GM12878 (cell line): ENCODE measurements around the gene MAP2K1. TPM values are rescaled to one million over a fixed set of nuclear protein-coding genes. Genes with fewer than 3 reads are reported as not detected.
A peak's percentile ranks its signal among the peaks of the same experiment; 100 is the strongest.

ENCODE experiments used
- BRCA1 ChIP-seq: IDR thresholded peaks from 2 replicates; pipeline ENCODE4 v1.6.1; 2011; ENCODE audit warnings: low read depth, low read length, improper control_type of control experiment
- CREB1 ChIP-seq: IDR thresholded peaks from 2 replicates; pipeline ENCODE4 v1.6.1; 2012; ENCODE audit warnings: low read depth, mild to moderate bottlenecking, inconsistent platforms
- EGR1 ChIP-seq, 2 experiments: IDR thresholded peaks; 1 replicate in 1 of 2; 2 replicates in 1 of 2; pipeline ENCODE4 v1.6.1; 2011 to 2012; ENCODE audit warnings: low read depth in 2 of 2, low read length in 2 of 2, borderline replicate concordance in 1 of 2, mild to moderate bottlenecking in 1 of 2, moderate library complexity in 1 of 2
- FOXK2 ChIP-seq: fragments of 450-650 bp; IDR thresholded peaks from 2 replicates; pipeline ENCODE4 v1.6.1; 2017; ENCODE audit warnings: mild to moderate bottlenecking, moderate library complexity
- HDAC6 ChIP-seq: fragments of 200-600 bp; sonication (generic); IDR thresholded peaks from one replicate; pipeline ENCODE4 v1.8.0; 2017; ENCODE audit warnings: antibody characterized with exemption; ENCODE audit not compliant: unreplicated experiment
- HDGF ChIP-seq: fragments of 450-650 bp; IDR thresholded peaks from 2 replicates; pipeline ENCODE4 v1.6.1; 2016; ENCODE audit warnings: antibody characterized with exemption
- IRF4 ChIP-seq: IDR thresholded peaks from 2 replicates; pipeline ENCODE4 v1.6.1; 2011; ENCODE audit warnings: low read depth, low read length
- JUND ChIP-seq: IDR thresholded peaks from 2 replicates; pipeline ENCODE4 v1.6.1; 2012; ENCODE audit warnings: low read depth, mild to moderate bottlenecking, low read length, improper control_type of control experiment, moderate library complexity
- KAT2A ChIP-seq: conservative IDR thresholded peaks from 2 replicates; pipeline ENCODE4 v1.6.1; 2011; ENCODE audit warnings: low read depth, low read length; ENCODE audit not compliant: control insufficient read depth
- MEF2B ChIP-seq: fragments of 450-650 bp; IDR thresholded peaks from 2 replicates; pipeline ENCODE4 v1.6.1; 2018; ENCODE audit warnings: mild to moderate bottlenecking, moderate library complexity; ENCODE audit not compliant: partially characterized antibody, poor library complexity, severe bottlenecking
- MTA2 ChIP-seq: fragments of 450-650 bp; IDR thresholded peaks from 2 replicates; pipeline ENCODE4 v1.6.1; 2016; ENCODE audit warnings: low read depth, mild to moderate bottlenecking, moderate library complexity
- MXI1 ChIP-seq: fragments of 150-350 bp; IDR thresholded peaks from 2 replicates; pipeline ENCODE4 v1.6.1; 2011; ENCODE audit warnings: low read depth, mild to moderate bottlenecking, inconsistent platforms, low read length, improper control_type of control experiment
- MYB ChIP-seq: fragments of 150-350 bp; IDR thresholded peaks from 2 replicates; pipeline ENCODE4 v1.6.1; 2014; ENCODE audit warnings: mild to moderate bottlenecking, low read depth, low read length, borderline replicate concordance
- NBN ChIP-seq: fragments of 450-650 bp; IDR thresholded peaks from 2 replicates; pipeline ENCODE4 v1.6.1; 2016
- NR2F1 ChIP-seq: fragments of 450-650 bp; conservative IDR thresholded peaks from 2 replicates; pipeline ENCODE4 v1.6.1; 2017; ENCODE audit warnings: mild to moderate bottlenecking
- POLR2AphosphoS5 ChIP-seq: IDR thresholded peaks from 2 replicates; pipeline ENCODE4 v1.6.1; 2011; ENCODE audit warnings: mild to moderate bottlenecking, low read length, inconsistent platforms
- RAD21 ChIP-seq: IDR thresholded peaks from 2 replicates; pipeline ENCODE4 v1.6.1; 2011; ENCODE audit warnings: mild to moderate bottlenecking, low read depth, low read length, moderate library complexity; ENCODE audit not compliant: insufficient read depth
- RAD51 ChIP-seq: fragments of 450-650 bp; IDR thresholded peaks from 2 replicates; pipeline ENCODE4 v1.6.1; 2016; ENCODE audit warnings: moderate library complexity, mild to moderate bottlenecking, inconsistent platforms
- RBBP5 ChIP-seq: fragments of 200-600 bp; sonication (generic); conservative IDR thresholded peaks from 2 replicates; pipeline ENCODE4 v1.6.1; 2016
- SPI1 ChIP-seq: IDR thresholded peaks from 2 replicates; pipeline ENCODE4 v1.6.1; 2011; ENCODE audit warnings: low read depth, mild to moderate bottlenecking, low read length, moderate library complexity, borderline replicate concordance; ENCODE audit not compliant: insufficient read depth
- TBL1XR1 ChIP-seq: IDR thresholded peaks from 2 replicates; pipeline ENCODE4 v1.6.1; 2012; ENCODE audit warnings: low read depth, low read length, improper control_type of control experiment
- ZNF207 ChIP-seq: fragments of 450-650 bp; IDR thresholded peaks from 2 replicates; pipeline ENCODE4 v1.6.1; 2014; ENCODE audit warnings: antibody characterized with exemption, mild to moderate bottlenecking, borderline replicate concordance
- ZNF384 ChIP-seq: IDR thresholded peaks from 2 replicates; pipeline ENCODE4 v1.6.1; 2012; ENCODE audit warnings: low read depth, mild to moderate bottlenecking, low read length, improper control_type of control experiment, borderline replicate concordance
- polyA plus RNA-seq, 11 experiments: library from polyadenylated mRNA; depleted of rRNA in 4 of 11; unstranded in 6 of 11; stranded (reverse) in 5 of 11; fragments of >200 nt; fragmentation: Nextera tagmentation in 4 of 11; fragmentation: Illumina TruSeq in 1 of 11; extraction: Ambion mirVana in 4 of 11; extraction: Trizol in 1 of 11; gene quantifications; 1 replicate in 1 of 11; 2 replicates in 10 of 11; pipeline versions ENCODE4 v1.2.1 to v1.2.3, GENCODE V29; 2011 to 2016; ENCODE audit warnings: inconsistent platforms in 2 of 11, missing spikeins in 2 of 11, low read depth in 1 of 11
- total RNA-seq, 4 experiments: library from RNA; depleted of rRNA in 3 of 4; stranded (reverse); fragments of >200 nt in 3 of 4; fragmentation: Illumina TruSeq in 1 of 4; extraction: Trizol in 1 of 4; gene quantifications; 2 replicates each; pipeline versions ENCODE4 v1.2.1 to v1.2.3, GENCODE V29; 2013 to 2021
- TF ChIP-seq, protein P1 (sequence below): IDR thresholded peaks from 2 replicates; pipeline ENCODE4 v1.6.1; 2011; ENCODE audit warnings: borderline replicate concordance, low read depth, mild to moderate bottlenecking, moderate library complexity, low read length; ENCODE audit not compliant: insufficient read depth, poor library complexity, severe bottlenecking
- TF ChIP-seq, protein P2 (sequence below): IDR thresholded peaks from 2 replicates; pipeline ENCODE4 v1.6.1; 2012; ENCODE audit warnings: low read depth, low read length, improper control_type of control experiment
- TF ChIP-seq, protein P3 (sequence below): fragments of 450-650 bp; IDR thresholded peaks from 2 replicates; pipeline ENCODE4 v1.6.1; 2018; ENCODE audit warnings: borderline replicate concordance, mild to moderate bottlenecking; ENCODE audit not compliant: partially characterized antibody
- TF ChIP-seq, protein P4 (sequence below): fragments of 450-650 bp; IDR thresholded peaks from 2 replicates; pipeline ENCODE4 v1.6.1; 2016; ENCODE audit warnings: mild to moderate bottlenecking

Gene MAP2K1
- total and polyA plus RNA-seq, 10 of the 15 experiments (the other 5 are each of a cell fraction or from before 2014, with no cell fraction given): 11.2 to 112 (median 56.6) TPM

DNA sequence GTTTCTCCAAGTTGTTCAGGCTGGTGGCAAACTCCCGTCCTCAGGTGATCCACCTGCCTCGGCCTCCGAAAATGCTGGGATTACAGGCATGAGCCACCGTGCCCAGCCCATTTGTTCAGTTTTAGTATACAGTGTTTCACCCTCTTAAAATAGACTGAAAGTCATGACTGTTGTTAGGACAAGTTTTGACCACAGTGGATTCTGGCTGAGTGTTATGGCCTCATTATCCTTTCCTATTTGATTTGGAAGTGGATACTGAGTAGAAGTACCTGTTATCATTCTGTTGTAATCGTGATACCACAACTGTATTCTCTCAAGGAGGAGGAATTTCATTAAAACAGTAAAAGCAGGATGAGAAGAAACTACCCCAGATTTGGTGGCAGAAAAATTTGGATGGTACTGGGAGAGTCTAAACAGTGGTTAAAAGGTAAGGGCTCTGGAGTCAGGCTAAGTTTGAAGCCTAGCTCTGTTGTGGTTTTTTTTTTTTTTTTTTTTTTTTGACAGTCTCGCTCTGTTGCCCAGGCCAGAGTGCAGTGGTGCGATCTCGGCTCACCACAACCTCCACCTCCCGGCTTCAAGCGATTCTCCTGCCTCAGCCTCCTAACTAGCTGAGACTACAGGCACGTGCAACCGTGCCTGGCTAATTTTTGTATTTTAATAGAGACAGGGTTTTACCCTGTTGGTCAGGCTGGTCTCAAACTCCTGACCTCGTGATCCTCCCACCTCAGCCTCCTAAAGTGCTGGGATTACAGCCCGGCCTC, 2.6 kb downstream of the MAP2K1 start (continued):
- TF ChIP-seq HDGF (no peak), MYB (no peak), POLR2AphosphoS5 (no peak), FOXK2 (no peak), TBL1XR1 (no peak), SPI1 (no peak), RAD51 (peak; percentile 49), KAT2A (no peak), ZNF207 (no peak), RBBP5 (no peak), JUND (no peak), RAD21 (no peak), NR2F1 (0 out of 2 replicates have a peak, but pooled peaks have one; percentile 44), ZNF384 (peak; percentile 76), NBN (0 out of 2 replicates have a peak, but pooled peaks have one; percentile 74), BRCA1 (no peak), CREB1 (no peak), EGR1 (IDR thresholded peaks at IDR 0.05; ENCODE audit: borderline replicate concordance in 1 of 2, low read depth in 2 of 2, low read length in 2 of 2) (no peak), MXI1 (no peak), MTA2 (no peak), IRF4 (no peak), HDAC6 (no peak), MEF2B (no peak)
- TF ChIP-seq, protein P1, sequence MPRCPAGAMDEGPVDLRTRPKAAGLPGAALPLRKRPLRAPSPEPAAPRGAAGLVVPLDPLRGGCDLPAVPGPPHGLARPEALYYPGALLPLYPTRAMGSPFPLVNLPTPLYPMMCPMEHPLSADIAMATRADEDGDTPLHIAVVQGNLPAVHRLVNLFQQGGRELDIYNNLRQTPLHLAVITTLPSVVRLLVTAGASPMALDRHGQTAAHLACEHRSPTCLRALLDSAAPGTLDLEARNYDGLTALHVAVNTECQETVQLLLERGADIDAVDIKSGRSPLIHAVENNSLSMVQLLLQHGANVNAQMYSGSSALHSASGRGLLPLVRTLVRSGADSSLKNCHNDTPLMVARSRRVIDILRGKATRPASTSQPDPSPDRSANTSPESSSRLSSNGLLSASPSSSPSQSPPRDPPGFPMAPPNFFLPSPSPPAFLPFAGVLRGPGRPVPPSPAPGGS: peak; percentile 11
- TF ChIP-seq, protein P2, sequence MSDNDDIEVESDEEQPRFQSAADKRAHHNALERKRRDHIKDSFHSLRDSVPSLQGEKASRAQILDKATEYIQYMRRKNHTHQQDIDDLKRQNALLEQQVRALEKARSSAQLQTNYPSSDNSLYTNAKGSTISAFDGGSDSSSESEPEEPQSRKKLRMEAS: no peak
- TF ChIP-seq, protein P3, sequence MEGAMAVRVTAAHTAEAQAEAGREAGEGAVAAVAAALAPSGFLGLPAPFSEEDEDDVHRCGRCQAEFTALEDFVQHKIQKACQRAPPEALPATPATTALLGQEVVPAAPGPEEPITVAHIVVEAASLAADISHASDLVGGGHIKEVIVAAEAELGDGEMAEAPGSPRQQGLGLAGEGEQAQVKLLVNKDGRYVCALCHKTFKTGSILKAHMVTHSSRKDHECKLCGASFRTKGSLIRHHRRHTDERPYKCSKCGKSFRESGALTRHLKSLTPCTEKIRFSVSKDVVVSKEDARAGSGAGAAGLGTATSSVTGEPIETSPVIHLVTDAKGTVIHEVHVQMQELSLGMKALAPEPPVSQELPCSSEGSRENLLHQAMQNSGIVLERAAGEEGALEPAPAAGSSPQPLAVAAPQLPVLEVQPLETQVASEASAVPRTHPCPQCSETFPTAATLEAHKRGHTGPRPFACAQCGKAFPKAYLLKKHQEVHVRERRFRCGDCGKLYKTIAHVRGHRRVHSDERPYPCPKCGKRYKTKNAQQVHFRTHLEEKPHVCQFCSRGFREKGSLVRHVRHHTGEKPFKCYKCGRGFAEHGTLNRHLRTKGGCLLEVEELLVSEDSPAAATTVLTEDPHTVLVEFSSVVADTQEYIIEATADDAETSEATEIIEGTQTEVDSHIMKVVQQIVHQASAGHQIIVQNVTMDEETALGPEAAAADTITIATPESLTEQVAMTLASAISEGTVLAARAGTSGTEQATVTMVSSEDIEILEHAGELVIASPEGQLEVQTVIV: no peak
- TF ChIP-seq, protein P4, sequence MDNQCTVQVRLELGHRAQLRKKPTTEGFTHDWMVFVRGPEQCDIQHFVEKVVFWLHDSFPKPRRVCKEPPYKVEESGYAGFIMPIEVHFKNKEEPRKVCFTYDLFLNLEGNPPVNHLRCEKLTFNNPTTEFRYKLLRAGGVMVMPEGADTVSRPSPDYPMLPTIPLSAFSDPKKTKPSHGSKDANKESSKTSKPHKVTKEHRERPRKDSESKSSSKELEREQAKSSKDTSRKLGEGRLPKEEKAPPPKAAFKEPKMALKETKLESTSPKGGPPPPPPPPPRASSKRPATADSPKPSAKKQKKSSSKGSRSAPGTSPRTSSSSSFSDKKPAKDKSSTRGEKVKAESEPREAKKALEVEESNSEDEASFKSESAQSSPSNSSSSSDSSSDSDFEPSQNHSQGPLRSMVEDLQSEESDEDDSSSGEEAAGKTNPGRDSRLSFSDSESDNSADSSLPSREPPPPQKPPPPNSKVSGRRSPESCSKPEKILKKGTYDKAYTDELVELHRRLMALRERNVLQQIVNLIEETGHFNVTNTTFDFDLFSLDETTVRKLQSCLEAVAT: peak; percentile 79
